Measurements from ENCODE around the gene GAD2.

GRCh38 chr10:26215935-26216584, 514 bp upstream of the GAD2 start:
- TF ChIP-seq CTCF (IDR thresholded peaks at IDR 0.05; ENCODE audit: low read depth, low read length, poor library complexity, severe bottlenecking) (no peak), EZH2phosphoT487 (IDR thresholded peaks at IDR 0.05; ENCODE audit: borderline replicate concordance, low read length) (no peak)

All from DOHH2 (cell line).